Natural killer cell (primary cell): ENCODE data around the gene DCD. TPM values are rescaled to one million over a fixed set of nuclear protein-coding genes. Genes with fewer than 3 reads are reported as not detected.
A peak's percentile ranks its signal among the peaks of the same experiment; 100 is the strongest.

Experiments
- ATAC-seq, 3 donors: fragments of 150-1000 bp in 2 of 3; fragments of 200-7000 bp in 1 of 3; cut with Tn5 transposase; 1 replicate in 1 of 3; 2 replicates in 2 of 3; pipeline ENCODE4 v1.10.0; 2021; ENCODE audit warnings: mild to moderate bottlenecking in 2 of 3, moderate library complexity in 2 of 3
- DNase-seq, 2 donors: peaks; one replicate each; pipeline versions ENCODE4 v3.0.0 to v3.0.0-alpha.2; 2013 to 2021; ENCODE audit warnings: mixed read lengths in 1 of 2
- H3K27ac ChIP-seq: one replicate; pipeline ENCODE4 v1.5.1; 2013; ENCODE audit warnings: mild to moderate bottlenecking, low read length
- H3K27me3 ChIP-seq: one replicate; pipeline ENCODE4 v1.6.1; 2013; ENCODE audit warnings: low read length; ENCODE audit not compliant: control insufficient read depth, insufficient read depth
- H3K36me3 ChIP-seq: one replicate; pipeline ENCODE4 v1.6.1; 2013; ENCODE audit warnings: low read length; ENCODE audit not compliant: control insufficient read depth, insufficient read depth
- H3K4me1 ChIP-seq: one replicate; pipeline ENCODE4 v1.6.1; 2013; ENCODE audit warnings: low read length; ENCODE audit not compliant: control insufficient read depth, insufficient read depth
- H3K4me3 ChIP-seq: one replicate; pipeline ENCODE4 v1.5.1; 2013; ENCODE audit warnings: low read length
- H3K9me3 ChIP-seq: one replicate; pipeline ENCODE4 v1.6.1; 2013; ENCODE audit warnings: low read length; ENCODE audit not compliant: control insufficient read depth, insufficient read depth
- H3K27ac Mint-ChIP-seq, 2 donors: one replicate each; pipeline ENCODE4 v1.8.0; 2022; ENCODE audit warnings: mild to moderate bottlenecking in 2 of 2, mixed read lengths in 2 of 2, moderate library complexity in 1 of 2
- H3K27me3 Mint-ChIP-seq, 2 donors: one replicate each; pipeline ENCODE4 v1.8.0; 2022; ENCODE audit warnings: low read depth in 2 of 2, mixed read lengths in 2 of 2
- H3K36me3 Mint-ChIP-seq: one replicate; pipeline ENCODE4 v1.8.0; 2022; ENCODE audit warnings: mixed read lengths
- H3K4me1 Mint-ChIP-seq, 2 donors: one replicate each; pipeline ENCODE4 v1.8.0; 2022; ENCODE audit warnings: mixed read lengths in 2 of 2
- H3K4me3 Mint-ChIP-seq: one replicate; pipeline ENCODE4 v1.8.0; 2022; ENCODE audit warnings: mild to moderate bottlenecking, moderate library complexity, mixed read lengths
- H3K9me3 Mint-ChIP-seq, 2 donors: one replicate each; pipeline ENCODE4 v1.8.0; 2022; ENCODE audit warnings: mixed read lengths in 2 of 2
- WGBS: methylation state at CpG from one replicate; pipeline ENCODE4 v1.1.7; 2013; ENCODE audit warnings: missing lambda C conversion rate; ENCODE audit not compliant: insufficient coverage; 5-methylcytosine and 5-hydroxymethylcytosine counted together
- intact Hi-C: fragments of 100-400 bp; cut with micrococcal nuclease; formaldehyde crosslinking; loops from one replicate; pipeline ENCODE4 v1.14.2; 2022
- total RNA-seq, 4 donors: library from RNA; stranded (reverse); fragments of 120-200 nt in 1 of 4; gene quantifications; one replicate each; pipeline versions ENCODE4 v1.2.3 to v1.2.4, GENCODE V29; 2013 to 2022
- TF ChIP-seq, protein P1 (sequence below): fragments of 200-600 bp; IDR thresholded peaks from one replicate; pipeline ENCODE4 v1.8.0; 2022; ENCODE audit warnings: antibody characterized with exemption

Gene DCD
- total RNA-seq, 3 donors from 2014 or later (not counting 1 experiment from before 2014, with no cell fraction given): not detected

DNA sequence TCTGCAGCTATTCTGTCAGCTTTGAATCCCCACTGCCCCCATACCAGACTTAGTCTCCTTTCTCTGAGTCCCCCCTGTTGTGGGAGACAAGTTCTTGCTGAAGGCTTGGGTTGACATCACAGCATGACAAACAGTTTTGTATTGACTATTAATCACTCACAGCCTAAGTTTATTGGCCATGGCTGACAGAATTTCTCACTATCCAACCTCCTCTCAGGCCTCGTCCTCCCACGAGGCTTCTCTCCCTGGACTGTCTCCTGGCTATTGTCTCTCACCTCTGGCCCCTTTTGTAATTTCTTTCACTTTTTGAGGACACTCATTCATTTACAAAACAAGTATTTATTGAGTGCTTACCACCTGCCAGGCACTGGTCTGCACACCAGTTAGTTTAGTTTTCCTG is 35.2 kb upstream of the DCD start:
- DNase-seq (no peak), ATAC-seq (no peak)
- Histone ChIP-seq H3K27ac (no peak overlapping the region), H3K4me3 (no peak overlapping the region), H3K4me1 (no peaks in the 10 kb centered on the region), H3K27me3 (peaks cover 3% of the 10 kb centered on the region), H3K36me3 (no peaks in the 10 kb centered on the region), H3K9me3 (no peaks in the 10 kb centered on the region)
- H3K9me3 Mint-ChIP-seq: no peaks in the 10 kb centered on the region
- H3K4me3 Mint-ChIP-seq: no peak overlapping the region
- intact Hi-C loops: no loop called here
- H3K27ac Mint-ChIP-seq: no peak overlapping the region
- H3K36me3 Mint-ChIP-seq: no peaks in the 10 kb centered on the region
- 45% methylated on average over 2 of the region's 2 CpGs for WGBS
- no peaks in the 10 kb centered on the region for H3K4me1 Mint-ChIP-seq
- TF ChIP-seq, protein P1, sequence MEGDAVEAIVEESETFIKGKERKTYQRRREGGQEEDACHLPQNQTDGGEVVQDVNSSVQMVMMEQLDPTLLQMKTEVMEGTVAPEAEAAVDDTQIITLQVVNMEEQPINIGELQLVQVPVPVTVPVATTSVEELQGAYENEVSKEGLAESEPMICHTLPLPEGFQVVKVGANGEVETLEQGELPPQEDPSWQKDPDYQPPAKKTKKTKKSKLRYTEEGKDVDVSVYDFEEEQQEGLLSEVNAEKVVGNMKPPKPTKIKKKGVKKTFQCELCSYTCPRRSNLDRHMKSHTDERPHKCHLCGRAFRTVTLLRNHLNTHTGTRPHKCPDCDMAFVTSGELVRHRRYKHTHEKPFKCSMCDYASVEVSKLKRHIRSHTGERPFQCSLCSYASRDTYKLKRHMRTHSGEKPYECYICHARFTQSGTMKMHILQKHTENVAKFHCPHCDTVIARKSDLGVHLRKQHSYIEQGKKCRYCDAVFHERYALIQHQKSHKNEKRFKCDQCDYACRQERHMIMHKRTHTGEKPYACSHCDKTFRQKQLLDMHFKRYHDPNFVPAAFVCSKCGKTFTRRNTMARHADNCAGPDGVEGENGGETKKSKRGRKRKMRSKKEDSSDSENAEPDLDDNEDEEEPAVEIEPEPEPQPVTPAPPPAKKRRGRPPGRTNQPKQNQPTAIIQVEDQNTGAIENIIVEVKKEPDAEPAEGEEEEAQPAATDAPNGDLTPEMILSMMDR: no peak
- H3K27me3 Mint-ChIP-seq: peaks cover 47 to 77% of the 10 kb centered on the region in 2 donors

DNA sequence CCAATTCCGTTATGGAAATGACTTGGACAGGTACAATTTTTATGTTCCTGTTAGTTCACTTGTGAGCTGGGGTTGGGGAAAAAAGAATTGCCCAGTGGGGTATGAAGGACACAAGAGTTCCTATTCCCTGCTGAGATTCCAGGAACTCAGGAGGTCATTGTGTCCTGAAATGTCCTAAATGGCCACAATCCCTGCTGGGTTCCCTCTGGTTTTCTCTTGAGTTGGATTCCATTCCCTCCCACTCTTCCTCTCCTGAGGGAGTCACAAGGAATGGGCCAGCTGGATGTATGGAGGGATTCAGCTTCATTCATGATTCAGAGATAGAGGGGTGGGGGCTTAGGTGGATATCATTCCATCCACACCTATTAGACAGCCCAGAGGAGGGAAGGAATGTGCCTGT is 34.5 kb upstream of the DCD start:
- Histone ChIP-seq H3K9me3 (no peaks in the 10 kb centered on the region), H3K27me3 (peaks cover 3% of the 10 kb centered on the region), H3K4me1 (no peaks in the 10 kb centered on the region), H3K4me3 (no peak overlapping the region), H3K27ac (no peak overlapping the region), H3K36me3 (no peaks in the 10 kb centered on the region)
- H3K27me3 Mint-ChIP-seq: peaks cover 49 to 78% of the 10 kb centered on the region in 2 donors
- ATAC-seq: no peak
- intact Hi-C loops: no loop called here
- no peak overlapping the region for H3K27ac Mint-ChIP-seq
- WGBS: 82% methylated on average over 1 of the region's 1 CpG
- no peaks in the 10 kb centered on the region for H3K9me3 Mint-ChIP-seq
- DNase-seq: no peak
- H3K36me3 Mint-ChIP-seq: no peaks in the 10 kb centered on the region
- H3K4me1 Mint-ChIP-seq: no peaks in the 10 kb centered on the region
- H3K4me3 Mint-ChIP-seq: no peak overlapping the region
- TF ChIP-seq, protein P1: no peak

DNA sequence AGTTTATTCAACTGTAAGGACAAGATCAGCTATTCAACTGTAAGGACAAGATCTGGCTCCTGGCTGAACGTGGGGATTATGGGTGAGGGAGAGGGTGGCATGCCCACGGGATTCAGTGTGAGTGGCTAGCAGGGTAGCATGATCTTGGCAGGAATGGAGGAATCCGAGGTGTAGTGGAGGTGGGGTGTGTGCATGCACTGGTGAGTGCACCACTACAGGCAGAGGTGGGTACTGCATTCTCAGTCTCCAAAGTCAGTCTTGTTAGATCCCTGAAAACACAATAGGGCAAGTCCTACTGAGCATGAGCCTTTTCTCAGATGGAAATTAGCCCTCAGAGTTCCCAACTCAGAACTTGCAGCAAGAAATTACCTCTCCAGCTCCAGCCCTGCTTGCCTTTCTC is 32.2 kb upstream of the DCD start:
- Histone ChIP-seq H3K36me3 (no peaks in the 10 kb centered on the region), H3K9me3 (no peaks in the 10 kb centered on the region), H3K27me3 (peaks cover 5% of the 10 kb centered on the region), H3K4me3 (no peak overlapping the region), H3K4me1 (no peaks in the 10 kb centered on the region), H3K27ac (no peak overlapping the region)
- H3K4me3 Mint-ChIP-seq: no peak overlapping the region
- DNase-seq (peak in 1 of 2 donors; percentile 34), ATAC-seq (peak; percentile 53 to 77 (median 55))
- H3K36me3 Mint-ChIP-seq: no peaks in the 10 kb centered on the region
- TF ChIP-seq, protein P1: peak; percentile 48
- no peaks in the 10 kb centered on the region for H3K4me1 Mint-ChIP-seq
- peaks cover 44 to 75% of the 10 kb centered on the region in 2 donors for H3K27me3 Mint-ChIP-seq
- H3K27ac Mint-ChIP-seq: no peak overlapping the region
- intact Hi-C loops: no loop called here
- no peaks in the 10 kb centered on the region for H3K9me3 Mint-ChIP-seq
- 59% methylated on average over 3 of the region's 3 CpGs for WGBS

DNA sequence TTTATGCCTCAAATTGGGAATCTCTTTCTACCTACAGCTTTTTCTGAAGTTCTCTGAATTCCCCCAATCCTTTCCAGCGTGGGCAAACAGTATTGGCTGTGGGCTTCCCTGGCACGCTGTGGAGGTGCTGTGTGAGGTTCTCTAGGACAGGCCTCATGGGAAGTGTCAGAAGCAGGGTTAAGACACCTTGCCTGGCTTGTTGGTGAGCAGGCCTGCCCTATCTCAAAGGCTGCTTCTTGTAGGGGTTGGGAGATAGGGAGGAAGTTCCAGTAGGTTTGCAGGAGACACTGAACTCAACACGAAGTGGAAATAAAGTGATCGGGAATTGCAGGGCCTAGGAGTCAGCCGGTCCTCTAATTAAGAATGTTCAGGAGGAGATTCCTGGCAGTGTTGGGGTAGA is 30.0 kb upstream of the DCD start:
- no peaks in the 10 kb centered on the region for H3K36me3 Mint-ChIP-seq
- no peak overlapping the region for H3K4me3 Mint-ChIP-seq
- 86% methylated on average over 5 of the region's 5 CpGs for WGBS
- TF ChIP-seq, protein P1: no peak
- DNase-seq (no peak), ATAC-seq (no peak)
- H3K36me3 ChIP-seq: no peaks in the 10 kb centered on the region
- peaks cover 2% of the 10 kb centered on the region for H3K27me3 ChIP-seq
- H3K4me1 Mint-ChIP-seq: no peaks in the 10 kb centered on the region
- no peaks in the 10 kb centered on the region for H3K9me3 Mint-ChIP-seq
- no peaks in the 10 kb centered on the region for H3K9me3 ChIP-seq
- H3K27ac ChIP-seq: no peak overlapping the region
- no peaks in the 10 kb centered on the region for H3K4me1 ChIP-seq
- no peak overlapping the region for H3K27ac Mint-ChIP-seq
- no peak overlapping the region for H3K4me3 ChIP-seq
- intact Hi-C loops: no loop called here
- peaks cover 30 to 54% of the 10 kb centered on the region in 2 donors for H3K27me3 Mint-ChIP-seq
